SK-N-SH (cell line): ENCODE results near the gene CGN. TPM values are rescaled to one million over a fixed set of nuclear protein-coding genes. Genes with fewer than 3 reads are reported as not detected.

Experiments
- CTCF ChIA-PET: fragments of 300-600, 350-600 bp; formaldehyde crosslinking; extraction: SDS; loops from one replicate; lab custom pipeline; 2021; lab: Yijun Ruan, JAX
- POLR2A ChIA-PET: fragments of 350-600 bp; sonication (Branson Sonifier 250); formaldehyde crosslinking; extraction: SDS; loops from one replicate; lab custom pipeline; 2020; ENCODE audit warnings: antibody characterized with exemption, inconsistent platforms; lab: Yijun Ruan, JAX
- DNase-seq: peaks from one replicate; pipeline ENCODE4 v3.0.0; 2012
- H2AFZ ChIP-seq: fragments of 200-600 bp; sonication (generic); 2 replicates; pipeline ENCODE4 v1.8.1; 2016; ENCODE audit warnings: antibody characterized with exemption, mild to moderate bottlenecking, low read depth
- H3F3A ChIP-seq: fragments of 200-600 bp; sonication (generic); replicated peaks from 2 replicates; pipeline ENCODE3; 2016; ENCODE audit warnings: antibody characterized with exemption, mild to moderate bottlenecking; ENCODE audit not compliant: insufficient read depth
- H3K27ac ChIP-seq, 2 experiments: fragments of 200-500 bp in 1 of 2; fragments of 200-600 bp in 1 of 2; sonication (Bioruptor generic) in 1 of 2; sonication (generic), shearing (Covaris generic) in 1 of 2; 2 replicates each; pipeline versions ENCODE4 v1.5.1 to v1.6.1; 2014 to 2016; ENCODE audit warnings: low read depth in 2 of 2, inconsistent platforms in 1 of 2, low read length in 1 of 2, mild to moderate bottlenecking in 1 of 2, mixed read lengths in 1 of 2
- H3K27me3 ChIP-seq: fragments of 200-600 bp; sonication (generic), shearing (Covaris generic); 2 replicates; pipeline ENCODE4 v1.6.1; 2016; ENCODE audit warnings: mixed run types; ENCODE audit not compliant: insufficient read depth
- H3K36me3 ChIP-seq, 2 experiments: fragments of 200-500 bp in 1 of 2; fragments of 200-600 bp in 1 of 2; sonication (Bioruptor generic) in 1 of 2; sonication (generic) in 1 of 2; replicated peaks in 1 of 2; 2 replicates each; pipeline versions ENCODE3 to v1.5.1; 2014 to 2016; ENCODE audit warnings: low read length in 1 of 2, mild to moderate bottlenecking in 1 of 2; ENCODE audit not compliant: insufficient read depth in 2 of 2, control insufficient read depth in 1 of 2
- H3K4me1 ChIP-seq, 2 experiments: fragments of 200-500 bp in 1 of 2; fragments of 200-600 bp in 1 of 2; sonication (Bioruptor generic) in 1 of 2; sonication (generic), shearing (Covaris generic) in 1 of 2; 2 replicates each; pipeline versions ENCODE4 v1.5.1 to v1.6.1; 2014 to 2016; ENCODE audit warnings: low read depth in 1 of 2, low read length in 1 of 2, mixed run types in 1 of 2; ENCODE audit not compliant: insufficient read depth in 2 of 2, control insufficient read depth in 1 of 2
- H3K4me2 ChIP-seq: fragments of 200-600 bp; sonication (generic), shearing (Covaris generic); 2 replicates; pipeline ENCODE4 v1.6.1; 2017; ENCODE audit warnings: mixed run types
- H3K4me3 ChIP-seq, 2 experiments: fragments of 200-500 bp in 1 of 2; fragments of 200-600 bp in 1 of 2; sonication (Bioruptor generic) in 1 of 2; sonication (generic), shearing (Covaris generic) in 1 of 2; 2 replicates each; pipeline versions ENCODE4 v1.5.1 to v1.8.1; 2014 to 2016; ENCODE audit warnings: low read depth in 2 of 2, inconsistent platforms in 1 of 2, low read length in 1 of 2, mild to moderate bottlenecking in 1 of 2, mixed read lengths in 1 of 2, moderate library complexity in 1 of 2
- H3K79me2 ChIP-seq: fragments of 200-600 bp; sonication (generic); 2 replicates; pipeline ENCODE4 v1.8.1; 2017; ENCODE audit warnings: mild to moderate bottlenecking; ENCODE audit not compliant: insufficient read depth
- H3K9ac ChIP-seq: fragments of 200-600 bp; sonication (generic); 2 replicates; pipeline ENCODE4 v1.6.1; 2017; ENCODE audit warnings: mixed run types
- H3K9me2 ChIP-seq: fragments of 200-600 bp; sonication (generic); 2 replicates; pipeline ENCODE4 v1.6.1; 2017; ENCODE audit warnings: mixed run types
- H3K9me3 ChIP-seq: fragments of 200-600 bp; sonication (generic); 2 replicates; pipeline ENCODE4 v1.6.1; 2017; ENCODE audit warnings: mixed run types, mild to moderate bottlenecking, moderate library complexity
- H4K20me1 ChIP-seq: fragments of 200-600 bp; sonication (generic); 2 replicates; pipeline ENCODE4 v1.6.1; 2017; ENCODE audit warnings: mild to moderate bottlenecking, mixed run types; ENCODE audit not compliant: insufficient read depth
- CHD2 ChIP-seq: fragments of 150-350 bp; IDR thresholded peaks from 2 replicates; pipeline ENCODE4 v1.6.1; 2018; ENCODE audit warnings: low read length; ENCODE audit not compliant: partially characterized antibody
- CTCF ChIP-seq: fragments of 200-600 bp; sonication (generic); IDR thresholded peaks from 2 replicates; pipeline ENCODE4 v1.6.1; 2017; ENCODE audit warnings: antibody characterized with exemption, mild to moderate bottlenecking, moderate library complexity
- ELF1 ChIP-seq: IDR thresholded peaks from 2 replicates; pipeline ENCODE4 v1.4.0; 2012
- FOSL2 ChIP-seq: IDR thresholded peaks from 2 replicates; pipeline ENCODE4 v1.4.0; 2012; ENCODE audit warnings: low read depth, mild to moderate bottlenecking, moderate library complexity, borderline replicate concordance
- FOXJ3 ChIP-seq: sonication (generic); formaldehyde crosslinking; IDR thresholded peaks from 2 replicates; pipeline ENCODE4 v1.5.1; 2020; ENCODE audit warnings: mild to moderate bottlenecking, missing genetic modification reagents
- FOXM1 ChIP-seq: IDR thresholded peaks from 2 replicates; pipeline ENCODE4 v1.4.0; 2012; ENCODE audit warnings: low read depth, mild to moderate bottlenecking
- GABPA ChIP-seq: IDR thresholded peaks from 2 replicates; pipeline ENCODE4 v1.4.0; 2012; ENCODE audit warnings: low read depth, mild to moderate bottlenecking
- IRF3 ChIP-seq: fragments of 150-350 bp; IDR thresholded peaks from 2 replicates; pipeline ENCODE4 v1.6.1; 2016; ENCODE audit warnings: mild to moderate bottlenecking, low read depth, low read length
- MAX ChIP-seq: IDR thresholded peaks from 2 replicates; pipeline ENCODE4 v1.4.0; 2012; ENCODE audit warnings: low read depth
- MEF2A ChIP-seq: IDR thresholded peaks from 2 replicates; pipeline ENCODE4 v1.4.0; 2012; ENCODE audit warnings: low read depth, borderline replicate concordance
- MXI1 ChIP-seq: IDR thresholded peaks from 2 replicates; pipeline ENCODE4 v1.6.1; 2012; ENCODE audit warnings: mild to moderate bottlenecking, low read depth, low read length, improper control_type of control experiment
- PBX3 ChIP-seq: IDR thresholded peaks from 2 replicates; pipeline ENCODE4; 2012
- POLR2AphosphoS5 ChIP-seq: IDR thresholded peaks from 2 replicates; pipeline ENCODE4 v1.6.1; 2012; ENCODE audit warnings: low read depth, low read length
- RCOR1 ChIP-seq: fragments of 150-350 bp; IDR thresholded peaks from 2 replicates; pipeline ENCODE4 v1.6.1; 2017; ENCODE audit warnings: antibody characterized with exemption, low read length
- RFX5 ChIP-seq: IDR thresholded peaks from 2 replicates; pipeline ENCODE4 v1.6.1; 2012; ENCODE audit warnings: mild to moderate bottlenecking, improper control_type of control experiment, low read length
- RXRA ChIP-seq: IDR thresholded peaks from 2 replicates; pipeline ENCODE4 v1.4.0; 2012; ENCODE audit warnings: low read depth, mild to moderate bottlenecking, borderline replicate concordance
- SMC3 ChIP-seq: IDR thresholded peaks from 2 replicates; pipeline ENCODE4 v1.6.1; 2012; ENCODE audit warnings: low read depth, low read length, improper control_type of control experiment
- TCF12 ChIP-seq: IDR thresholded peaks from 2 replicates; pipeline ENCODE4 v1.4.0; 2012
- YY1 ChIP-seq: IDR thresholded peaks from 2 replicates; pipeline ENCODE4 v1.4.0; 2012; ENCODE audit warnings: low read depth, mild to moderate bottlenecking
- WGBS: methylation state at CpG from one replicate; pipeline ENCODE4 v1.1.6; 2017; ENCODE audit warnings: low lambda C conversion rate; 5-methylcytosine and 5-hydroxymethylcytosine counted together
- polyA plus RNA-seq, 3 experiments: library from polyadenylated mRNA; depleted of rRNA; stranded (reverse); fragments of >200 nt; gene quantifications; 2 replicates each; pipeline ENCODE4 v1.2.3, GENCODE V29; 2012

The CGN gene
- polyA plus RNA-seq, 1 of the 3 experiments (the other 2 are of a cell fraction) = 0.36 TPM

DNA sequence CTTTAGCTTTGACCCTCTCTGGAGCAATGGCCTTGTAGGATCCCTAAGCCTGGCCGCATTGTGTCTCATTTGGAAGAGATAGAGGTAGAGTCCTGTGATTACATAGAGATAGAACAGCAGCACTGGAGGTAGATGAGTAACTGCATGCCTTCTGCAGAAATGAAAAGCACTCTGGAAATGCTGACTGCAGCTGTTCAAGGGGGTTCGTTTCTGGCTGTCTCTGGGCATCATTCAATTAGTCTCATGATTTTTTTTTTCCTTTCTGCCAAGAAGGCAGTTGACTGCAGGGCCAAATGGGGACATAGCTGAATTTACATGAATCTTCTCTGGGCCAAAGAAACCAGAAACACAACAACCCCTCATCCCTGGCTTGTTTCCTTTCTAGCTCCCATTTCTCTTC lies 72.6 kb downstream of the CGN start:
- no peaks in the 10 kb centered on the region for H3K27me3 ChIP-seq
- no peaks in the 10 kb centered on the region; a peak in 1 of 4 replicates for H3K4me1 ChIP-seq
- no peaks in the 10 kb centered on the region for H3K9me3 ChIP-seq
- no peak for TF ChIP-seq FOXM1
- TF ChIP-seq MAX = no peak
- TF ChIP-seq MXI1 = no peak
- no peak for TF ChIP-seq SMC3
- TF ChIP-seq RFX5 = no peak
- TF ChIP-seq CTCF = no peak
- no peak for TF ChIP-seq RXRA
- no peak for TF ChIP-seq ELF1
- no peak for TF ChIP-seq CHD2
- no peak for TF ChIP-seq RCOR1
- no peak for TF ChIP-seq TCF12
- TF ChIP-seq MEF2A = no peak
- no peak for TF ChIP-seq IRF3
- no peak for TF ChIP-seq FOXJ3
- TF ChIP-seq YY1 = no peak
- no peak for TF ChIP-seq PBX3
- TF ChIP-seq POLR2AphosphoS5 = no peak
- TF ChIP-seq GABPA = no peak
- no peak for TF ChIP-seq FOSL2
- no peak overlapping the region for H3K27ac ChIP-seq
- ChIA-PET POLR2A (no interaction called here), CTCF (interaction anchor here (3.4 kb wide), 1 partner anchor 11 kb away, joined by 34 read pairs; no protein-coding TSS in a partner anchor)
- no peak overlapping the region for H2AFZ ChIP-seq
- H3K36me3 ChIP-seq = peaks cover 15 to 48% of the 10 kb centered on the region in 2 experiments
- no peak overlapping the region for H3K9ac ChIP-seq
- no peak overlapping the region for H3K4me2 ChIP-seq
- no peaks in the 10 kb centered on the region for H3K9me2 ChIP-seq
- 77% methylated on average over 2 of the region's 2 CpGs for WGBS
- no peaks in the 10 kb centered on the region for H3K79me2 ChIP-seq
- DNase-seq = no peak
- H4K20me1 ChIP-seq = no peaks in the 10 kb centered on the region
- H3K4me3 ChIP-seq = no peak overlapping the region
- H3F3A ChIP-seq = no peaks in the 10 kb centered on the region
